Gastroesophageal sphincter (tissue), 4 donors: ENCODE measurements around the gene AMMECR1. TPM values are rescaled to one million over a fixed set of nuclear protein-coding genes. Genes with fewer than 3 reads are reported as not detected.

Experiments used
- ATAC-seq: fragments of 150-250 bp; one replicate; pipeline ENCODE4 v1.9.1; 2016; ENCODE audit warnings: mild to moderate bottlenecking, moderate library complexity
- H3K27ac ChIP-seq, 4 donors: fragments of 200-600 bp; sonication (generic) in 3 of 4; 1 replicate in 3 of 4; 2 replicates in 1 of 4; pipeline ENCODE4 v1.5.1; 2016 to 2019
- H3K27me3 ChIP-seq: fragments of 200-600 bp; sonication (generic); one replicate; pipeline ENCODE4 v1.5.1; 2019
- H3K36me3 ChIP-seq, 2 donors: fragments of 200-600 bp; sonication (generic); one replicate each; pipeline ENCODE4 v1.5.1; 2019; ENCODE audit warnings: control low read depth in 1 of 2
- H3K4me1 ChIP-seq, 3 donors: fragments of 200-600 bp; sonication (generic); 1 replicate in 2 of 3; 2 replicates in 1 of 3; pipeline ENCODE4 v1.5.1; 2016 to 2019; ENCODE audit warnings: control low read depth in 2 of 3
- H3K4me3 ChIP-seq, 2 donors: fragments of 200-600 bp; sonication (generic); one replicate each; pipeline ENCODE4 v1.5.1; 2019; ENCODE audit warnings: mild to moderate bottlenecking in 1 of 2, moderate library complexity in 1 of 2
- H3K9me3 ChIP-seq, 3 donors: fragments of 200-600 bp; sonication (generic); one replicate each; pipeline ENCODE4 v1.5.1; 2017 to 2019; ENCODE audit warnings: control low read depth in 2 of 3
- CTCF ChIP-seq, 4 experiments: fragments of 200-600 bp in 2 of 4; fragments of 450-650 bp in 2 of 4; sonication (generic) in 1 of 4; IDR thresholded peaks; one replicate each; pipeline ENCODE4 v1.5.1; 2017 to 2019; ENCODE audit warnings: antibody characterized with exemption in 4 of 4, mild to moderate bottlenecking in 2 of 4, moderate library complexity in 2 of 4
- EP300 ChIP-seq: sonication (generic); formaldehyde crosslinking; IDR thresholded peaks from one replicate; pipeline ENCODE4 v1.6.1; 2017; ENCODE audit warnings: antibody characterized with exemption, mild to moderate bottlenecking
- POLR2A ChIP-seq, 2 donors: fragments of 450-650 bp; IDR thresholded peaks; one replicate each; pipeline ENCODE4 v1.6.1; 2017; ENCODE audit warnings: antibody characterized with exemption in 2 of 2, mild to moderate bottlenecking in 2 of 2, moderate library complexity in 1 of 2
- POLR2AphosphoS5 ChIP-seq: sonication (generic); formaldehyde crosslinking; IDR thresholded peaks from one replicate; pipeline ENCODE4 v1.6.1; 2017; ENCODE audit warnings: antibody characterized with exemption
- WGBS, 2 donors: methylation state at CpG; one replicate each; pipeline ENCODE4 v1.1.5; 2018; ENCODE audit warnings: low coverage in 1 of 2; 5-methylcytosine and 5-hydroxymethylcytosine counted together
- total RNA-seq, 4 donors: library from RNA; depleted of rRNA; stranded (reverse); fragments of >200 nt; gene quantifications; one replicate each; pipeline ENCODE4 v1.1.0, GENCODE V29; 2016

The AMMECR1 gene
- total RNA-seq, 4 donors from 2014 or later, result 2.6 to 6.8 (median 3.6) TPM

- Histone ChIP-seq H3K27me3 (no peaks in the 10 kb centered on the region), H3K36me3 (no peaks in the 10 kb centered on the region), H3K9me3 (no peaks in the 10 kb centered on the region), H3K4me3 (no peak overlapping the region), H3K27ac (no peak overlapping the region), H3K4me1 (no peaks in the 10 kb centered on the region)
- WGBS, 2 donors, result 75 to 86% methylated on average over 1 of the region's 1 CpG
- no peak for TF ChIP-seq CTCF (IDR thresholded peaks at IDR 0.05)
- TF ChIP-seq EP300, result no peak
- TF ChIP-seq POLR2AphosphoS5, result no peak
- TF ChIP-seq POLR2A (IDR thresholded peaks at IDR 0.05), result no peak
- no peak for ATAC-seq
Measured at GRCh38 chrX:110215411-110215810, 102.5 kb downstream of the AMMECR1 start.

GRCh38 chrX:110214684-110215083, 103.2 kb downstream of the AMMECR1 start:
- whole genome bisulfite sequencing, 2 donors, result 83% methylated on average over 1 of the region's 1 CpG; no CpG with 5 or more reads in 1 of the 2 donors
- no peak overlapping the region for H3K4me3 ChIP-seq
- H3K27me3 ChIP-seq, result no peaks in the 10 kb centered on the region
- no peak for TF ChIP-seq POLR2AphosphoS5
- no peak for TF ChIP-seq EP300
- no peak for TF ChIP-seq POLR2A (IDR thresholded peaks at IDR 0.05)
- TF ChIP-seq CTCF (IDR thresholded peaks at IDR 0.05), result no peak
- no peak for ATAC-seq
- no peaks in the 10 kb centered on the region for H3K36me3 ChIP-seq
- H3K9me3 ChIP-seq, result no peaks in the 10 kb centered on the region
- no peaks in the 10 kb centered on the region for H3K4me1 ChIP-seq
- H3K27ac ChIP-seq, result no peak overlapping the region

- 78 to 100% methylated on average over 1 of the region's 1 CpG for WGBS, 2 donors
- no peaks in the 10 kb centered on the region for H3K27me3 ChIP-seq
Measured at GRCh38 chrX:110213183-110213582, 104.7 kb downstream of the AMMECR1 start.

DNA sequence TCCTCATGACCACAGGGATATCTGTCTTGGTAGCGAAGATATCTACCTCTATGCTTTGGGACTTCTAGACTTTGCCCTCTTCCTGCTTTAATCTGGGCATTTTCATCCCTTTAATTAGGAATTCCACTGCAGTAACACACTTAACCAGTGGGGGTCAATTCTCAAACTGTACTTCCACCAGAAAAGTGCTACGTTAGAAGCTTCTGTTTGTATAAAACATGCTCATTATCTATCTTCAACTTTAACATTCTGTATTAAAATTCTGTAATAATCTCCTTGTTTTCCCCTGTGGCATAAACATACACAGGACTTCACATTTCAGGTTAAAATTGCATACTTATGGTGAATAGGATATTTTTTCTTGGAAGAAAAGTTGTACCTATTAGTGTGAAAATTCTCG, 105.6 kb downstream of the AMMECR1 start:
- no peaks in the 10 kb centered on the region for H3K4me1 ChIP-seq
- H3K27ac ChIP-seq, result no peak overlapping the region
- TF ChIP-seq POLR2A (IDR thresholded peaks at IDR 0.05) (no peak), CTCF (IDR thresholded peaks at IDR 0.05) (no peak)
- H3K27me3 ChIP-seq, result no peaks in the 10 kb centered on the region
- H3K9me3 ChIP-seq, result no peaks in the 10 kb centered on the region
- no peaks in the 10 kb centered on the region for H3K36me3 ChIP-seq
- no peak overlapping the region for H3K4me3 ChIP-seq
- no peak for ATAC-seq
- 73 to 96% methylated on average over 2 to 3 of the region's 3 CpGs for WGBS, 2 donors

More at GRCh38 chrX:110213183-110213582, 104.7 kb downstream of the AMMECR1 start:
- no peak for ATAC-seq
- Histone ChIP-seq H3K27ac (no peak overlapping the region), H3K9me3 (no peaks in the 10 kb centered on the region), H3K4me1 (no peaks in the 10 kb centered on the region), H3K4me3 (no peak overlapping the region), H3K36me3 (no peaks in the 10 kb centered on the region)
- TF ChIP-seq EP300, result no peak
- TF ChIP-seq CTCF (IDR thresholded peaks at IDR 0.05), result no peak
- no peak for TF ChIP-seq POLR2A (IDR thresholded peaks at IDR 0.05)
- TF ChIP-seq POLR2AphosphoS5, result no peak

DNA sequence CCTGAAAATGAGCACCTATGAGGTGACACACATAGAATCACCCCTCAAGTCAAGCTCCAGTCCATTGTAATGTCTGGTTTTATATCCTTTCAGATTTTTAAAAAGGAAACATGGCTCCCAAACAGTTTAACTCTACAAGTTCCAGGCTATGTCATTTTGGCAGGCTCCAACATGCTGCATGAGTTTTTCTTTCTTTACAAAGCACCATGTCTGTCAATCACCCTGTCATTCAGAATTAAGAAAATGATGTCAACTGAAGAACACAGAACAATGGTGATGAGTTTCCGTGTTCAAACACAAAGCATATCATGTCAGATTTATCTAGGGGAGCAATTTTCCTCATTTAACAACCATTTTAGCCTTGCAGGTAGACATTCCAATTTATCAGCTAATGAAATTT, 106.5 kb downstream of the AMMECR1 start:
- 25 to 88% methylated on average over 1 of the region's 1 CpG for WGBS, 2 donors
- Histone ChIP-seq H3K36me3 (no peaks in the 10 kb centered on the region), H3K27me3 (no peaks in the 10 kb centered on the region), H3K4me3 (no peak overlapping the region), H3K9me3 (no peaks in the 10 kb centered on the region), H3K27ac (no peak overlapping the region), H3K4me1 (no peaks in the 10 kb centered on the region)
- TF ChIP-seq CTCF (IDR thresholded peaks at IDR 0.05) (no peak), EP300 (no peak), POLR2AphosphoS5 (no peak), POLR2A (IDR thresholded peaks at IDR 0.05) (no peak)
- ATAC-seq, result no peak
